ENCODE data around the gene SH3RF3.

Gene SH3RF3

DNA sequence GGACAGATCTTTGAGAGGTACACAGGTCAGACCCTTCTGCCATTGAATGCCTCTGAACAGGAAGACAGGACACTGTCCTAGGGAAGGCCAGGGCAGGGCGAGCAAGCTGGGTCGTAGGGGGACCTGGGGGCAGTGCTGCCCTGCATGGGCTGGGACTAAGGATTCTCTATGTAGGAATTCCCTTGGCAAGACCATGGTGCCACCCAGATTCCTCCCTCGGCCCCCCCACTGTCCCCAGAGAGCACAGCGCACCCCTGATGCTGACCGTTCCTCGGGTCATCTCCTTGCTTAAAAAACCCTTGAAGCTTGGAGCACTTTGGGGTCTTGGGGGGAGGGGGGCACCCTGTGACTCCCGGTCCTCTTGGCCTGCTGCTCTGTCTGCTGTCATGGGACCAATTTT is 289.7 kb downstream of the SH3RF3 start:
- no peak for DNase-seq (ENCODE audit: low read depth)

DNA sequence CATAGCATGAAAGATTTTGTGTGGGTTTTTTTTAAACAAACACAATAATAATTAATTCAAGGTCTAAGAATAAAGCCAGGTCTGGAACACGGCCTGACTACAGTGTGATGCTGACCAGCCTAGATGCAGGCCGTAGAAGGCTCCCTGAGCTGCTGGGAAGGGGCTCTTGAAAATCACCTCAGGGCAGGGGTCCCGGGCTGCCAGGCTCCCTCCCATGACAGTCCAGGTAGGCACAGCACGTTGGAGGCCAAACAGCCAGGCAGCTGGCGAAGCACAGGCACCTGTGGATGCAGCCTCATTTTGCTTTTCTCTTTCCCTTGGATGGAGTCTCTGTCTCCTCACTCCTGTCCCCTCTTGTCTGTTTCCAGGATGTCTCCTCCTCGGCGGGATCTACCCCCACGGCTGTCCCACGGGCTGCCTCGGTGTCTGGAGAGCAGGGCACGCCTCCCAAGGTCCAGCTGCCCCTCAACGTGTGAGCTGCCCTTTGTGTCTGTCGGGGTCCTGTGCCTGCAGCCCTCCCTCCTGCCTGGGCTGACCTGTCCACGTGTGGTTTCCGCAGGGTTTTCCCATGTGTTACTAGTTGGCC is 290.3 kb downstream of the SH3RF3 start:
- DNase-seq (ENCODE audit: low read depth): no peak

DNA sequence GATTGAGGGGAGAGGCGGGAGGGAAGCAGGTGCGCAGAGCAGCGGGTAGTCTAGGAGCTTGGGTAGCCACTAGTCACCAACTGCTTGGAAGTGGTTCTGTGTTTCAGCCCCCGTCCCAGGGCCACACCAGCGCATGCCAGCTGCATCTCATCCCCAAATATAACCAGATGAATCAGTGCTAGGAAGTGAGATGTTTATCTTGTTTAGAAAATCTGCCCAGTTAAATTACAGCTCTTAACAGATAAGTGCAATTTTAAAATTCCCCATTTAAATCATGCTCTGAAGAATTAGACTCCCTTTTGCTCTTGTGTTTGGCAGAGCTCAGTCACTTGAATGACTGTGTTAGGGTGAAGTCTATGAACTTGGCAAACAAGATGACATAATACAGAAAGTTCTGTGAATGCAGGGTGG is 291.0 kb downstream of the SH3RF3 start:
- DNase-seq (ENCODE audit: low read depth): no peak

DNA sequence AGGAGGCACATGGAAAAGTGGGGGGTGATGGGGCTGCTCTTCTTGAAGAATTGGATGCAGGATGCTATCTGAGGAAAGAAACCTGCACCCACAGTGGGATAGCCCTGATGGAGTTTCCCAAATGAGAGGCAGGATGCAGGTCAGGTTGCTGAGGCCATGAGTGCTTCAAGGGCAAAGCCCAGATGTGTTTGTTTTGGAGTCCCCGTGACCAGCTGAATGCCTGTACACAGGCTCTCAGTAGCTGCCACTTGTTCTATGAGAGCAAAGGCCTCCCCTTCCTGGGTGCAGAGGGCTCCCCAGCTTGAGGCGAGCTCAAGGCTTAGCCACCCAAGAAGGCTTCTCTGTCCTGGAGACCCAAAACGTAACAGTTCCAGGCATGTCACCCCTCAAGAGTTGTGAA is 292.1 kb downstream of the SH3RF3 start:
- no peak for DNase-seq (ENCODE audit: low read depth)

DNA sequence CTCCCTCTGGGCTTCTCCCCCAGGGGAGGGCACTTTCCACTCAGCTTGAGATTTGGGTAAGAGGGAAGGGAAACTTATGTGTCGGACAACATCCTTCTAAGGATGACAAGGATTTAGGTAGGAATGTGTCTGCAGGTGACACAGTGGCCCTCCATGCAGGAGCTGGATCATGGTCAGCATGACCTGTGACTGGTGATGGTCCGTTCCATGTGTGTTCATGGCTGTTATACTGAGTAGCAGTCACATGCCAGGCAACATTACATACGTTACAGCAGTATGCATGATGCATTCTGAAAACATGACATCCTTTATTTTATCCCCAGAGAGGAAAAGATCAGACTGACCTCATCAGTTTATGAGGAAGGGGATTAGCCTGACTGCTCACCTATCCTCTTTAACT is 292.6 kb downstream of the SH3RF3 start:
- DNase-seq (ENCODE audit: low read depth): no peak

DNA sequence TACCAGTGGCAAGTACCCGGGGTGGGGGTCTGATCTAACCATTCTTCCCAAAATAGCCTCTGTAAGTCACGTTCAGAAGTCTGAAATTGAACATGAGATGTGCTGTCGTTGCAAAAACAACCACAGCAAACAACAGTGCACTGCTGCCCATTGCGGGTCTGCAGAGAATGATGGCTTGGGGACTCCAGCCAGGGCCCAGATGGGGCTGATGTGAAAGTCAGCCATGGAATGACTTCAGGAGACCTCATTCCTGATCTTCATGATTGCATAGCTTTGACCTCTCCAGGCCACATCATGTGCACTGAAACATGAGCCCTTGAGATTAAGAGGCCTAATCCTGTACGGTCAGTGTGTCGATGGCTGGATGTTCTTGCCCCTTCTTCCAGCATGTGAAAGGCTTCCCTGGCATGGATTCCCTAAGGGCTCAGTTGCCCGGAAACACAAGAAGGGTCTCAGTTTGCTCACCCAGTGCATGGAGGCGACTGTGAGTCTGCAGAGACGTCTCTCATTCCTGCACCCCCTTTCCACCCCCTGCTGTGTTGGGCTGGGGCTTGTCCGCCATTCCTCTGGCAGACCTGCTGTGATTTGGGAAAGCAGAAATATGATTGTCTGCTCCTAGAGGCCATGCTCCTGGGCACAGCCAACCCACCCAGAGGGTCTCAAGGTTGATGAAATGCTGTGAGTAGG is 293.2 kb downstream of the SH3RF3 start:
- no peak for DNase-seq (ENCODE audit: low read depth)

DNA sequence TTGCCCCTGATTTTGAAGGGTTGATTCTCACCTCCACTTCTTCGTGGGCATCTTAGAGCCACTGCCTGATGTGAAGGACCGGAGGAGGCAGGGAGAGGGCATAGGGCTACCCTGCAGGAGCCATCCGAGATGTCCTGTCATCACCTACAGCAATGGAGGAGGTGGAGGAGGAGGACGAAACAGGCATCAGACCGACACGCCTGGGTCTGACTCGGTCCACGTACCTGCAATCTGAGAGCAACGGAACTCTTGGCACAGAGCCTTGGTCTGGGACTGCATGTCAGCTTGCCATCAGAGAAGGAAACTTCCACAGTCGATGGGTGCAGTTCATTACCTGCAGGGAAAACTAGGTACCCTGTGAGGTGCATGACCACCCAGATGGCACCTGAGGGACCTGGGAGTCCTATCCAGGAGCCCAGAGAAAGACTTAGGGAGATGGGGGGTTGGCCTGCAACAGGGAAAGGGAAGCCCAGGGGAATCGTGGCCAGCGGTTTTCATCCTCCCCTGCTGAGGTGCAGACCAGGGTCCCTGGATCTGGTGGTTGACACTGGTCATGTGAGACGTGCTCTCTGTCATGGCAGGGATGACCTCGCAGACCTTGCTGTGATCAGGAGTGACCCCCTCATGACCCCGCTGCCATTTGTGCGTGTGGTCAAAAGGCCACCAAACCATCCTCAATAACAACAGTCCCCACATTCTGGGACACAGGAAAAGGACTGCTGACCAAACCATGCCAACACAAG is 293.9 kb downstream of the SH3RF3 start:
- no peak for DNase-seq (ENCODE audit: low read depth)

DNA sequence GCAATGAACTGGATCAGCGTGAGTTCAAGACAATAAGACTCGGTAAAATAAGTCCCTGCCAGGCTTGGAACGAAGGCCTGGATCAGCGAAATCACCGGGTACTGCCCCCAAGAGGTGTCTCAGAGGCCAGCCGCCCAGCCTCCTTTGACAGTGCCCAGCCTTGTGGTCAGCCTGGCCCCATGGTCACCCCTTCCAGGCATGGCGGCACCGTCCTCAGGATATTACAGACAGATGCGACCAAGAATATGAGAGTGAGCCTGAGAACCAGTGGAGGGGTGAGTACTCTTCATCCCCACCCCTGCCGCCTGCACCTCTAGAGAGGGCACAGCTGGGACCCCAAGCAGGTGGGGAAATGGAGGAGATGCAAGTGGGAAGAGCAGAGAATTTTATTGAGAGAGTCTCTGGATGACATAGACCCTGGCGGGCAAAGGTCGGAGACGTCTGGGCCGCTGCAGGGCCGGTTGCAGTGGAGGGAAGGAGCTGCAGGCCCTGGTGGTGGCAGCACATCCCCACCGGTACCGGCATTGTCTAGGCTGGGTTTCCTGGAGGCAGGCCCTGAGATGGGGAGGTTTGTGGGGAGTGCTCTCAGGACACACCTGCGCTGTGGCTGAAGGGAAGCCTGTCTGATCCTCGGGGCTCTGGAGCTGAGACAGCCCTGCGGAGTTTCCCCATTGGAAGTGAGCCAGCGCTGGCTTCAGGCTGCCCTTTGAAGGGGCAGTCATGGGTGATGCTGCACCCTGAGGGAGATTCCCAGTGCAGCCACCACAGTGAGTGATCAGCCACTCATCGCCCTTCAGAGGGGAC is 294.8 kb downstream of the SH3RF3 start:
- no peak for DNase-seq (ENCODE audit: low read depth)

DNA sequence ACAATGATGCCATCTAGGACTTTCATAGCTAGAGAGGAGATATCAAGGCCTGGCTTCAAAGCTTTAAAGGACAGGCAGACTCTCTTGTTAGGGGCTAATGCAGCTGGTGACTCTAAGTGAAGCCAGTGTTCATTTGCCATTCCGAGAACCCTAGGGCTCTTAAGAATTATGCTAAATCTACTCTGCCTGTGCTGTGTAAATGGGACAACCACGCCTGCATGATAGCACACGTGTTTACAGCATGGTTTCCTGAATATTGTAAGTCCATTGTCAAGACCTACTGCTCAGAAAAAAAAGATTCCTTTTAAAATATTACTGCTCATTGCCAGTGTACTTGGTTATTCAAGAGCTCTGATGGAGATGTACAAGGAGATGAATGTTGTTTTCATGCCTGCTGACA is 296.4 kb downstream of the SH3RF3 start:
- DNase-seq (ENCODE audit: low read depth): no peak

DNA sequence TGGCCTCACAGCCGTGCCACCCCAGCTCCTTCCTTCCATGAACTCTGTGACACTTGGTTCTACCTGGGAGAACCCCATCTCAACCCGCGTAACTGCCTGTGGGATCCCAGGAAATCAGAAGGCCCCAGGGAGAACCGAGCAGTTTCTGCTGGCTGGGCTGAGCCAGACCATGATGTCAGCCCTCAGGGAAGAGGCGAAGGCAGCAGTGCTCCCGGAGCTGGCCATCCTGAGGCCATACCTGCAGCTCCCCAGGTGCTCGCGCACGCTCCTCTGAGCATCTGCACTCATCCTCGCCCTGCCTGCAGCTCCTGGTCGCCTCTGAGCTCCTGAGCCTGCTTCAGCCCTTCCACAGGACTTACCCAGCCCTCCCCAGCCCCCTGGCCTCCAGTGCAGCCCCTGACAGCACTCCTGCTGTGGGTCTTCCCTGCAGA is 298.7 kb downstream of the SH3RF3 start:
- no peak for DNase-seq (ENCODE audit: low read depth)

DNA sequence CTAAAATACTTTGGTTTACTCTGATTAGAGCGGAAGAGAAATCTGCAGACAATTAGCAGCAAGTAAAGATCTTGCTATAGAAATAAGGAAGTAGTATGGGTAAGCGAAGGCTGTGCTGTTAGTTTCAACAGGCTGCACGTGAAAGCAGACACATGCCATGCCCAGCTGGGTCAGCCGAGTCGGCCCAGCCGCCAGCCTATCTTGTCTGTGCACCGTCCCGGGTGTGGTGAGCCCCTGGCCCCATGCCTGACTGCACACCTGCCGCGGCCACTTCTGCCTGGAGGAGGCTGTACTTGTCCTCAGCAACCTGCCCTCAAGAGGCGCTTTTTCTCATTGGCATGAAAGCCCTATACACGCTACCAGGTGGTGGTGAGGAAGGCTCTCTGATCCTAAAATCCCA is 299.3 kb downstream of the SH3RF3 start:
- DNase-seq (ENCODE audit: low read depth): no peak

DNA sequence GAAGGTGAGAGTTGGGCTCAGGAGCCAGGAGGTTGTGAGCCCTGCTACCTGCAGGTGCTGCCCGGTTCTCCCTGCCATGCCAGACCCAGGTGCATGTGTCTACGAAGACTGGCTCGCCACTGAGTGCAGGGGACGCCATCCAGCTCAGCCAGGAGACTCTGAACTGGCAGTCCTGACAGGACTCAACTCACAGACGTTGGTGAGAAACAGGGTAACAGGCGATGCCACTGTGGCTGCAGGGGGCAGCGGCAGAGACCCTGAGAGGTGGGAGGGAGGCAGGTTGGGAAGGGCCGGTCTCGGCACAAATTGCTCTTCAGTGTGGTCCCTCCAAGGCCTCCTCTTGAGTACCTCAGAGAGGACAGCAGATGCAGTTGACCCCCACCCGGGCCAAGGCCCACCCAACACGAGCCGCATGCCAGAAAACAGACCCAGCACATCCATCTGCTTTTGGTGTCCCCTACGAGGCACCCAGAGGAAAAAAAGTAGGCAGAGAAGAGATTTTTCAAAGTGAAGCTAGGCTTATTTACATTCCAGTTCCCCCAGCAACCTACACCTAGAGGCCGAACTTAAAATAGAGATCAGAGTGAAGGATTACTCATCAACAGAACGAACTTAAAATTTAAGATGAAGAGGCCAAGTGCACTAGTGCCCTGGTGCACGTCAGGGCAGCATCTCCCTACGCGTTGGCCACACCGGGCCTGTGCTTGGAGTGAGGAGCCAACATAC is 300.0 kb downstream of the SH3RF3 start:
- no peak for DNase-seq (ENCODE audit: low read depth)

DNA sequence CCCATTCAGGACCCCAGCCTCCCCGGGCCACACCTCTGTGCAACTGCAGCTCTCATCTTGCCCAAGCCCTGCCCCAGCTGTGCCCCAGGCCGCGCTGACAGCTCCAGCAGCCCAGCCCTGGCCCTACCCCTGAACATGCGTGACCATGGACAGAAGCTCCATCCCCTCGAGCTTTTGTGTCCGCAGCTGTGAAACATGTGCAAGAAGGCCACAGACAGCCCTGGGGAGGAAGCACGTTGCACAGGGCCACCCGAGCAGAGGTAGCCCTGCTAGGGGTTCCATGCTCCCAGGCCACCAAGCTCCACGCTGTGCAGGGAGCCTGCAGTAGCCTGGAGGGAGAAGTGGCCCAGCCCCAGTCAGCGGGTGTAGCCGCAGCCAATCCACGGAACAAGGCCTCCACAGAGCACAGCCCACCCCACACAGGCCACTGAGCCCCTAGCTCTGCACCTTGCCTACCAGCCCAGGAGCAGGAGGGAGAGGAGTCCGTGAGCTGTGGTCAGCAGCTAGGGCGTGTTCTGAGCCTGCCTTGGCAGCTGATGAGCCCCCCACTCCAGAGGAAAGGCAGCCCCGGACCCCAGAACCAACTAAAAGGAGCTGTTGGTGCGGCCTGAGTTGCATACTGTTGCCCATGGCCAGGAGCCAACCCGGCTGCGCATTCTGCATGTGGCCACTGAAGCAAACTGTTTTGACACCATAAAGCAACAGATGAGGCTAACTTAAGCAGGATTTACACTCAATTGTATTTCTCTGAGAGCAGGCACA is 300.7 kb downstream of the SH3RF3 start:
- no peak for DNase-seq (ENCODE audit: low read depth)

DNA sequence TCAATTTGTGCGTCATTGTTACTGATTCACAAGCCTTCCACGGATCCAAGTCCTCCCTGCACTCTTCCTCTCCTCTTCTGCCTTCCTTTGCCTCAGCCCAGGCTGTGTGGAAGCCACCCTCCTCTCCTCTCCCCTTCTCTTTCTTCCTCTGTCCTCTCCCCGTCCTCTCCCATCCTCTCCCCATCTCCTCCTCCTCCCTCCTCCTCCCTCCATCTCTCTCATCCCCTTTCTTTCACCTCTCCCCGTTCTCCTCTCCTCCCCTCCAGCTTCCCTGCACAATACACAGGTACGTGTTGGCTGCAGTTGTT is 301.3 kb downstream of the SH3RF3 start:
- no peak for DNase-seq (ENCODE audit: low read depth)

DNA sequence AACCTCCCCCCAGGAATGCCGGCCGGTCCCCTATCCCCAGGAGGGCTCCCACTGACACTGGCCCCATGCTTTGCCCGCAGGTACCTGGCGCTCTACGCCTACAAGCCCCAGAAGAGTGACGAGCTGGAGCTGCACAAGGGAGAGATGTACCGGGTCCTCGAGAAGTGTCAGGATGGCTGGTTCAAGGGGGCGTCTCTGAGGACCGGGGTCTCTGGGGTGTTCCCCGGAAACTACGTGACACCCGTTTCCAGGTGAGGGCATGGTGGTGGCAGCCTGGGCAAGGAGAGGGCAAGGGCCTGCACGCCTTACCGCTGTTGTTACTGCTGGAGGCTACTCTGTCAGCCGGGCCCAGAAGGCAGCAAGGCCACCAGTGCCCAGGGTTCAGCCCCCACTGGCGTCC is 303.4 kb downstream of the SH3RF3 start:
- DNase-seq (ENCODE audit: low read depth): no peak

DNA sequence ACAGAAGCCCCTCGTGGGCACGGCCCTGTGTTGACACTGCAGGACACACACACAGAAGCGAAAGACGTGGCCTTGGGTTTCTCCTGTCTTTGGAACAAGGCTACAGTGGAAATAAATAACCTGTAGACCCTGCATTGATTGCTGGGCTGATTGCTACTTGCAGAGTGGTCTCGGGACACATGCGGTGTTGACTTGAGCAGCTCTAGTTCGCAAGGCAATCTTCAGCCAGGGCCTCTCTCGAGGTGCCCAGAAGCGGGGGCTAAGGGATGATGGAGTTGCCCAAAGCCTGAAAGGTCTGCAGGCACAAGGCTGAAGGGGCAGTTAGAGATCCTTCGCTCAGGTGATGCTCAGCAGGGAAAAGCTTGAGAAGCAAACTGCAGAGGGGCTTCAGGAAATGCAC is 304.5 kb downstream of the SH3RF3 start:
- no peak for DNase-seq (ENCODE audit: low read depth)

DNA sequence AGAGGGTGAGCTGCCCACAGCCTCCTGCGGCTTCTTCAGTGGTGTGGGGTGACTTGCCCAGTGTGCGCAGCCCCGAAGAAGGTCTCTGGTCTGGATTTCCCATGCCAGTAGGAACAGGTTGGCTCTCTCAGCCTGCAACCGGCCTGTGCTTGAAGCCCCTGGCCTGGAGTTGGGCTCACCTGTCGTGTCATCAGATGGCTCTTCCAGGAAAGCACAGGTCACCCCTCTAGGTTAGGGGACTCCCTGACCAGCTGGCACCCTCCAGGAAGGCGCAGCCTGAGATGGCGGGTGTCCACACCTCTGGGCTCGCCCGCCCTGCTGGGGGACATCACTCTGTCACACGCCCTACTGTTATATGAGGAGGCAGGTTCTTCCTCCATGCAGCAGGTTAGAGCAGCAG is 304.9 kb downstream of the SH3RF3 start:
- DNase-seq (ENCODE audit: low read depth): no peak

DNA sequence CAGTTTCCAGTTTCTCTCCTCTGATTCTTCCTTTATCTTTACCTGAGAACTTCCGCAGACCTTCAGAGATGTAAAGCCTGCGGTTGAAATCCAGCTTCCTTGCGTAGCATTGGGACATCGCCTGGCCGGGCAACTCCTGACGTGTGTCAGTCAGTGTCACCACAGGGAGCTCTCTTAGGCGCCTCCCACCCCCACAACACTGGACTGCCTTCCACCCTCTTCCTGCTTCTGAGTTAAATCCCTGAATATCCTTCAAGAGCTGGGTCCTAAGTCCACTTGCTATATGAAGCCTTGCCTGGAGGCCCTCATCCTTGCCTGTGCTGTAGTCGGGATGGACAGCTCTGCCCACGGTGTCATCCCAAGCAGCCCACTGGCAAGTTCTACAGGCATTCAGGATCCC is 305.3 kb downstream of the SH3RF3 start:
- DNase-seq (ENCODE audit: low read depth): no peak

DNA sequence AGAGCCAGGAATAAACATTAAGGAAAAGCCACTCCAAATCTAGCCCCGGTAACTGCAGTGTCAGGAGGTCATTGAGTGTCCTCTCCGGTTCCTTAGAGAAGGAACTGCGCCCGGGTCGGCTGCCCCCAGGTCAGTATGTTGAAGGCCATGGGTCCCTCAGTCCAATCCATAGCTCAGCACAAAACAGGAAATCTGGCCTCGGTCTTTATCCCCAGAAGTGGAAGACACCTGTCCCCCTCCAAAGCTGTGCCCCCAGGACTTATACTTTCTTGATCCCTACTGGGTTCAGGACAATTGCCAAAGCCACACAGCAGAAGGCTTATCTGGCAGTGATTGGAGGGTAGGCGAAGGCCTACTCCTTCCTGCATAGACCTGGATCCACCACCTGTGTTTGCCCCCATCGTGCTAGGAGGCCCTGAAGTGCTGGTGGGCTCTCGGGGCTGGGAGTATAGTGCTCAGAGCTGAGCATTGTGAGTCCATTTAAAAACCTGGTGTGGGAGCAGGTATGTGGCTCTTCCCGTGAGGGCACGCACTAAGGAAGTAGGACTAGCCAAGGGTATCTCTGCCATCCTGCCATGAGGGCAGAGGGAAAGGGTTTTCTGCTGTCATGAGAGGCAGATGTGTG is 306.2 kb downstream of the SH3RF3 start:
- DNase-seq (ENCODE audit: low read depth): no peak

DNA sequence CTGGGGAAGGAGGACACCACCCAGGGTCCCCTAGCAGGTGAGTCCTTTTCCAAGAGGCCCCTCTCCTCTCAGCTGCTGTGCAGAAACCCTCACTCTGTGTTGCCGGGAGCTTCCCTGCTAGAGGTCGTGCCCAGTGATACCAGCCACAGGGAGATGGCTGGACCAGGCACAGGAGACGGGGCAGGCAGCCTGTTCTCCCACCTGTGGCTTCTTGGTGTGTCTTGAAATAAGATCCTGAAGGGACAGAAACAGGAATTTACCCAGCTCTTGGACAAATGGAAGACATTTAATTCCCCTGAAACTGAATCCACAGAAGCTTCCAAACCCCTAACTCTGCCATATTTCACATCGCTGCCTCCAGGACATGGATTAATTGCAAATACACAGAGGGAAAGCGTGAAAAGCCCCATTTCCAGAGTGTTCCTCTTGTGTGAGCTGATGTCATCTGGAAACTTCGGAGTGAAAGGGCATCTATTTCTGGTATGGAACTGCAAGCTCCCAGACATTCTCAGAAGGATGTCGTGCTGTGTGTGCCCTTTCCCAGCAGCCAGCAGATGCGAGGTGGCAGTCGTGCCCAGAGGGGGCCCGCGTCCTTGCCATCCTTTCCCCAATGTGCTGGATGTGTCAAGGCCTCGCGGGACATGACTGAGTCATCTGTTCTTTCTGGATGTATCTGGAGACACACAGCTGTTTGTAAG is 307.0 kb downstream of the SH3RF3 start:
- DNase-seq (ENCODE audit: low read depth): no peak
